A673 (cell line): ENCODE measurements around the gene PCDHGB5.

Experiments
- EZH2 ChIP-seq: fragments of 200-600 bp; sonication (generic); IDR thresholded peaks from 2 replicates; pipeline ENCODE4 v1.6.1; 2017; ENCODE audit warnings: borderline replicate concordance, low read depth, mild to moderate bottlenecking, mixed read lengths, antibody characterized with exemption, low read length; ENCODE audit not compliant: poor library complexity, severe bottlenecking
- TF ChIP-seq, protein P1 (sequence below): fragments of 300-800, 200-600 bp; sonication (generic); conservative IDR thresholded peaks from 2 replicates; pipeline ENCODE4 v1.5.1; 2017; ENCODE audit warnings: low read depth, mild to moderate bottlenecking, antibody characterized with exemption, low read length, moderate library complexity, mixed read lengths

DNA sequence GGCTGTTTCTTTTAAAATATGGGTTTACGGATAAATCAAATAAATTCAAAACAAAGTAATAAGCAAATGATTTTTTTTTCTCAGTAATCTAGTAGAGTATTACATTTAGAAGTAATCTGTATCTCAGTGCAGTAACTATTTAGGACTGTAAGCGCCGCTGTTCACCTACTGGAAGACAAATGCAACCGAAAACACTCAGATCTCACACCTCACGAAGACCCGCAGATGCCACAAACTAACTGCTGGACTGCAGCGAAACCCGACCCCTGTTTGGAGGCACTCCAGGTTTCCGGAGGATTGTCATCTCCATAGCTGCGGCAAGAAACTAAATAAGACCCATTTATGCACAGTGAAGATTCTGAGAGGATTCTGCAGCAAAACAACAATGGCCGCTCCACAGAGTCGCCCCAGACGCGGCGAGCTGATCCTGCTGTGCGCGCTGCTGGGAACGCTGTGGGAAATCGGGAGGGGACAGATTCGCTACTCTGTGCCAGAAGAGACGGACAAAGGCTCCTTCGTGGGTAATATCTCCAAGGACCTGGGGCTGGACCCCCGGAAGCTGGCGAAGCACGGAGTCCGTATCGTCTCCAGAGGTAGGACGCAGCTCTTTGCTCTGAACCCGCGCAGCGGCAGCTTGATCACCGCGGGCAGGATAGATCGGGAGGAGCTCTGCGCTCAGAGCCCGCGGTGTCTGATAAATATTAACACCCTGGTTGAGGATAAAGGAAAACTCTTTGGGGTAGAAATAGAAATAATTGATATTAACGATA is 5.1 kb upstream of the PCDHGB5 start, which contains the start of gene PCDHGA8:
- TF ChIP-seq, protein P1, sequence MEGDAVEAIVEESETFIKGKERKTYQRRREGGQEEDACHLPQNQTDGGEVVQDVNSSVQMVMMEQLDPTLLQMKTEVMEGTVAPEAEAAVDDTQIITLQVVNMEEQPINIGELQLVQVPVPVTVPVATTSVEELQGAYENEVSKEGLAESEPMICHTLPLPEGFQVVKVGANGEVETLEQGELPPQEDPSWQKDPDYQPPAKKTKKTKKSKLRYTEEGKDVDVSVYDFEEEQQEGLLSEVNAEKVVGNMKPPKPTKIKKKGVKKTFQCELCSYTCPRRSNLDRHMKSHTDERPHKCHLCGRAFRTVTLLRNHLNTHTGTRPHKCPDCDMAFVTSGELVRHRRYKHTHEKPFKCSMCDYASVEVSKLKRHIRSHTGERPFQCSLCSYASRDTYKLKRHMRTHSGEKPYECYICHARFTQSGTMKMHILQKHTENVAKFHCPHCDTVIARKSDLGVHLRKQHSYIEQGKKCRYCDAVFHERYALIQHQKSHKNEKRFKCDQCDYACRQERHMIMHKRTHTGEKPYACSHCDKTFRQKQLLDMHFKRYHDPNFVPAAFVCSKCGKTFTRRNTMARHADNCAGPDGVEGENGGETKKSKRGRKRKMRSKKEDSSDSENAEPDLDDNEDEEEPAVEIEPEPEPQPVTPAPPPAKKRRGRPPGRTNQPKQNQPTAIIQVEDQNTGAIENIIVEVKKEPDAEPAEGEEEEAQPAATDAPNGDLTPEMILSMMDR, result peak; percentile 44
- TF ChIP-seq EZH2, result no peak
